Mucosa of stomach (tissue), 1 donor: ENCODE data around the gene DENND11.
"Not testable (repeated sequence)": the region's sequence is repeated elsewhere in the genome, so short reads cannot be mapped to it uniquely, and the experiment has no call there.

Source experiments
- H3K27me3 ChIP-seq: one replicate; pipeline ENCODE4 v1.7.0; 2013; ENCODE audit warnings: mild to moderate bottlenecking, low read length; ENCODE audit not compliant: control insufficient read depth, insufficient read depth
- H3K36me3 ChIP-seq: one replicate; pipeline ENCODE4 v1.7.0; 2013; ENCODE audit warnings: low read length; ENCODE audit not compliant: control insufficient read depth, insufficient read depth
- H3K4me1 ChIP-seq: one replicate; pipeline ENCODE4 v1.7.0; 2013; ENCODE audit warnings: mild to moderate bottlenecking, low read length; ENCODE audit not compliant: control insufficient read depth, insufficient read depth
- H3K4me3 ChIP-seq: one replicate; pipeline ENCODE4 v1.7.0; 2013; ENCODE audit warnings: low read length
- H3K9ac ChIP-seq: one replicate; pipeline ENCODE4 v1.7.0; 2013; ENCODE audit warnings: mild to moderate bottlenecking, low read length, moderate library complexity
- H3K9me3 ChIP-seq: one replicate; pipeline ENCODE4 v1.7.0; 2013; ENCODE audit warnings: mild to moderate bottlenecking, low read length, moderate library complexity; ENCODE audit not compliant: control insufficient read depth
- donor health status: Pancreatic carcinoma.

Gene DENND11

DNA sequence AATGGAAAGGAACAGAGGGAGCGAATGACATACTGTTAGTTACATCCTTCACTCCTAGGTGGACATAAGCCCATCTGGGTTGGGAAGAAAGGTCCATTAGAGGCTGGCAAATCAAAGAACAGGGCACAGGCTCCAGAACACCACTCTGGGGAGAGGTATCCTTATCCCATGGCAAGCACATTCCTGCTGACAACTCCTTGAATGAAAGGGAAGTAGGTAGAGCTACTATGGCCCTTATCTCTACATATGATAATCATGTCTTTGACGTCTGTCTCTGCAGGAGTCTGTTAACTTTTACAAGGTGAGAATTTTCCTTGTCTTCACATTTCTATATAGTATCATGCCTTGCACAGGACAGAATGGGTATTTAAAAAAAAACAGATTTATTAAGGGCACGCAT lies 10.4 kb downstream of the DENND11 start:
- H3K9me3 ChIP-seq = no peaks in the 10 kb centered on the region
- peaks cover 23% of the 10 kb centered on the region for H3K4me1 ChIP-seq
- H3K27me3 ChIP-seq = no peaks in the 10 kb centered on the region
- H3K4me3 ChIP-seq = no peak overlapping the region
- H3K9ac ChIP-seq = no peak overlapping the region
- no peaks in the 10 kb centered on the region for H3K36me3 ChIP-seq

DNA sequence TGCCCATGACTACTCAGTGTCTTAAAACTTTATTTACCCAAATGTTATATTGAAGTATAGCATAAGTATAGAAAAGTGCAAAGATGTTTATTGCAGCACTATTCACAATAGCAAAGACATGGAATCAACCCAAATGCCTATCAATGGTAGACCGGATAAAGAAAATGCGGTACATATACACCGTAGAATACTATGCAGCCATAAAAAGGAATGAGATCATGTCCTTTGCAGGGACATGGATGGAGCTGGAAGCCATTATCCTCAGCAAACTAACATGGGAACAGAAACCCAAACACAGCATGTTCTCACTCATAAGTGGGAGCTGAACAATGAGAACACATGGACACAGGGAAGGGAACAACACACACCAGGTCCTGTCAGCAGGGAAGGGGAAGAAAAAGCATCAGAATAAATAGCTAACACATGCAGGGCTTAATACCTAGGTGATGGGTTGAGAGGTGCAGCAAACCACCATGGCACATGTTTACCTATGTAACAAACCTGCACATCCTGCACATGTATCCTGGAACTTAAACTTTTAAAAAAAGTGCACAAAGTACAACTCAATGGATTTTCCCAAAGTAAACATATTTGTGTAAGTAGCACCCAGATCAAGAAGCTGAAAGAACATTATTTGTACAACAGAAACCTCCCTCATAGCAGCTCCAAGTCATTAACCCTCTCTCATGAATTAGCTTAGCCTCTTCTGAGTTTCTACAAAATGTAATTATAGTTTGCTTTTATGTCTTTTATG lies 12.7 kb downstream of the DENND11 start:
- not testable (repeated sequence) for H3K9ac ChIP-seq, H3K36me3 ChIP-seq, H3K4me1 ChIP-seq, H3K4me3 ChIP-seq, H3K27me3 ChIP-seq, H3K9me3 ChIP-seq

DNA sequence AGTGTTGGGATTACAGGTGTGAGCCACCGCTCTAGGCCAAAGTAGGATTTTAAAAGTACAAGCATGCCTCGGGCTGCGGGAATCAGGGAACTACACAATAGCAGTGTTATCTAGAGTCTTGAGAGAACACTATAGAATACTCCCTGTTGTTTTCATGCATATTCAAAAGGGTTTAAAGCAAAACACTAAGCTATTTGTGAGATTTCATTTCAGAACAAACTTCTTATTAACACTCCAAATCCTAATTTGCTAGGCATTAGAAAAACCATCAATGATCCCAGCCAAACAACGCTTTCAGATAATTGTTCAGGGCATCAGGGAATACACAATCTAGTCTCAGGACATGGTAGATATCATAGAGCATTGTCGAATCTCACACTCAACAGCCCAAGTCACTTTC lies 13.9 kb downstream of the DENND11 start:
- H3K36me3 ChIP-seq = no peaks in the 10 kb centered on the region
- no peaks in the 10 kb centered on the region for H3K4me1 ChIP-seq
- H3K4me3 ChIP-seq = no peak overlapping the region
- no peaks in the 10 kb centered on the region for H3K27me3 ChIP-seq
- H3K9ac ChIP-seq = no peak overlapping the region
- no peaks in the 10 kb centered on the region for H3K9me3 ChIP-seq

DNA sequence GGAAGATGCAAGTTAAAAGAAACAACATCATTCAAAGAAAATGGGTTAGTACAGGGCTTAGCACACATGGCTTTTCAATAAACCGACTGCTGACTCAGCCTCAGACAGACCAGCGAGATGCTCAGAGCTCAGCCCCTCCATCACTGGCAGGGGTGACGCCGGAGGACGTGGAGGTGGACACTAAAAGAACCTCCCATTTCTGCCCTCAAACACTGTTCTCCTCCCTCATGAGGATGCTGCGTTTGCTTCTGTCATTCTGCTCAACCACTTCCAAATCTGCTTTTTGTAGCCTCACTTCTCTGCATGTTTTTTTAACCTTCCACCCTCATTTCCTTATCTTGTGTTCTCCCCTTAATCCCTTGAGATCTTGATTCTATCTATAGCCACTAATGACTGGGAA lies 15.3 kb downstream of the DENND11 start:
- H3K36me3 ChIP-seq = peaks cover 7% of the 10 kb centered on the region
- no peak overlapping the region for H3K4me3 ChIP-seq
- H3K9me3 ChIP-seq = no peaks in the 10 kb centered on the region
- H3K9ac ChIP-seq = no peak overlapping the region
- no peaks in the 10 kb centered on the region for H3K4me1 ChIP-seq
- no peaks in the 10 kb centered on the region for H3K27me3 ChIP-seq

DNA sequence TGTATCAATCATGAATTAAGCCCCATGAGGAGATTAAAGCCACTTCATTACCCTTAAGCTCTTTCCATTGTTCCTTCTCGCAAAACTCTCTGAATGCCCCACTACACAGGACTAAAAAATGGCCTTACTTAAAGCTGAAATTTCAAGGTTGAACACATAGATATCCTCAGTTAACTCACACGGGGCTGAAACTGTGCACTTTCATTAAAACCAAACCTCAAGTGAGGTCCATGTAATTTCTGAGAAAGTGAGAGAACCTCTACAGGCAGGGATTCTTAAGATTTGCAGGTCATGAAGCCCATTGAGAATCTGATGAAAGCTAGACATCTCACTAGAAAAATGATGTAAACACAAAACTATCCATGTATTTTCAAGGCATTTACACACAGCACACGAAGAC lies 15.9 kb downstream of the DENND11 start:
- Histone ChIP-seq H3K9ac (no peak overlapping the region), H3K36me3 (peaks cover 9% of the 10 kb centered on the region), H3K4me3 (no peak overlapping the region), H3K9me3 (no peaks in the 10 kb centered on the region), H3K4me1 (no peaks in the 10 kb centered on the region), H3K27me3 (no peaks in the 10 kb centered on the region)

DNA sequence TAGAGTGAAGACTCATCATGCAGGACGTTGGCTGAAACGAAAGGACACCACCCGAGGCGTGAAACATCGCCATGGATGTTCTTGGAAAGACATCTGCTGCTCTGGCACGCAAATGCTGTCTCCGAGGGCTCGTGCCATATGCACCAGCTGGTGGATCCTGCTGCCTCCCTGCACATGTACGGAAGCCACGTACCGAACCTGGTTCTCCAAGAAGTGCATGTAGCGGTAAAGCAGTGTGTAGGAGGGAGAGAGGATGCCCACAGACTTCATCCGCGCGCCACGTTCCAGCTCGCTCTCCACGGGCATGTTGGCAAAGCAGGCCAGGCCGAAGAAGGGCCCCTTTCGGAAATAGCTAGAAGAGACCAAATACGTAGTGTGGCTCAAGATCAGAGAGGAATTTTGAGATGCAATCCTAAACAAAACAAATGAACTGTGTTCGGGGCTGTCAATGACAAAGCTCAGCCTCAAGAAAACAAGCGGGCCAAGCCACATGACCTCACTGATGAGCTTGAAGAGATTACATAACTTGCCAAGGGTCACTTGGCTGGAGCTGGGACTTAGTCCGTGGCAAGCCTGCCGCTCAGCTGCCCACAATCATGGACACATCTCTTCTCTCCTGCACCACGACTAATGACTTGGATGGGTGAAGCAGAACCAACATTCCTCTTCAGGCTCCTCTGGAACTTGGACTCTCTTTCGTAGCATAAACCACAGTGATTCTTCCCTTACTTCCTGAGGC lies 16.5 kb downstream of the DENND11 start:
- no peaks in the 10 kb centered on the region for H3K9me3 ChIP-seq
- H3K4me1 ChIP-seq = no peaks in the 10 kb centered on the region
- peaks cover 12% of the 10 kb centered on the region for H3K36me3 ChIP-seq
- H3K9ac ChIP-seq = no peak overlapping the region
- H3K4me3 ChIP-seq = no peak overlapping the region
- H3K27me3 ChIP-seq = no peaks in the 10 kb centered on the region

DNA sequence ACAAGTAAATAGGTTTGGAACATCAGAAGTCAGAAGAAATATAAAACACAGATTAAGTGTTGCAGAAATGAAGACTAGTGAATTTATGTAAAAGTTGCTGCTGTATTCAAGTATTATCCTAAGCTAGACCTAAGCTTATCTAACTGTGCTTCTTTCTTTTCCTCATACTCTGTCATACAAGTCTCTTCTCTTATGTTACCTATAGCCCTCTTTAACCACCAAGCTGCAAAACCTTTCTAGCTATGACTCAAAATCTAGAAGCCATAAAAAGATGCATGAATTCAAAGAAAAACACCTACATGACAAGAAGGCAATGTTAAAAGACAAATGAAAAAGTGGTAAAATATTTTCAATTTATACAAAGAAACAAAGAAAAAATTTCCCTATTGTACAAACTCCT lies 23.0 kb downstream of the DENND11 start:
- Histone ChIP-seq H3K9me3 (no peaks in the 10 kb centered on the region), H3K36me3 (peaks cover 12% of the 10 kb centered on the region), H3K4me3 (no peak overlapping the region), H3K4me1 (peaks cover 14% of the 10 kb centered on the region), H3K27me3 (no peaks in the 10 kb centered on the region), H3K9ac (no peak overlapping the region)

DNA sequence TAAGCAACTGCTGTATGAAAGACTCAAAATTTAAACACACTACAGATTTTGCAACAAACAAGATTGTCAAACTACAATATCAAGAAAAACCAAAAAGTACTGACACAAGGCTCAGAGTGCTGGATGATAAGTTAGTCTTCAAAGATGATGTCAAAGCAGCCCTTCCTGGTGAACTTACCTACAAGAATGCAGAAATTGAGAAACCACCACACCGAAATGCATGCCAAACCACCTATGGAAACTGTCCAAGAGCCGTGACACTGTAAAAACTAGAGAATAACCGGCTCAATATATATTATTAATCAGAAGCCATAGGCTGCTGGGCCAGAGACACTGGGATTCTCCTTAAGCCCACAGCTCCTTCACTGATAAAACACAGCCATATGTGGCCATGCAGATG lies 25.3 kb downstream of the DENND11 start:
- peaks cover 5% of the 10 kb centered on the region for H3K36me3 ChIP-seq
- peaks cover 16% of the 10 kb centered on the region for H3K4me1 ChIP-seq
- H3K9me3 ChIP-seq = no peaks in the 10 kb centered on the region
- no peaks in the 10 kb centered on the region for H3K27me3 ChIP-seq
- no peak overlapping the region for H3K9ac ChIP-seq
- no peak overlapping the region for H3K4me3 ChIP-seq

DNA sequence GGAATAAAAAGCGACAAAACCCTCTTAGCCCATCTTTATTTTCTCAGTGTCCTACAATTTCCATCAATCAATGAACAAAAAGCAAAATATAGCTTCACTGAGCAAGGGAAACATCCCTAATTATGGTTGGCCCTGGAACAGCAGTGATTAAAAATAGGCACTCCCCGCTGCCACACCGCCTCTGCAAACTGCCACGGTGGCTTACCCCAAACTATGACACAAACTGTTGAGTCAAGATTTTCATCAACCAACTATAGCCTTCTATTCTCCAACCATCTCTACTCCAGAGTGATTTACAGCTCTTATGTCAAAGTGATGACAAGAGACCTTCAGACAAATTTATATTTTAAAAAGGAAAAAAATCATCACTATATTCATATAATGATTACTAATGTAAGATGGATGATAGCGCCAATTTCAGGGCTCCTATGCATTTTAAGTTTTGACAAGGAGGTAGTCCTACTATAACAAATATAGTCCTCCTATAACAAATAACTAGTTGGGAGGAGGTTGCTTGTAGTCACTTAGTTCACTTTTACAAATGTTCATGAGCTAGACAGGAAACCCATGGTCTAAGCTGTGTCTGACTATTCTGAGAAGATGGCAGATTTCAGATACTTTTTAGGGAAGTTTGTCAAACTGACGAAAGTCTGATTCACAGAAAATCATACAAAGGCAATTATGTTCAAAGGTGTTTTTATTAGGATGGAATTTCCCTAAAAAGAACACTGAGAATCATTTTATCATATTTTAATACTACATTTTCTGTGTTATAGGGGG lies 26.3 kb downstream of the DENND11 start:
- peaks cover 16% of the 10 kb centered on the region for H3K4me1 ChIP-seq
- H3K9me3 ChIP-seq = no peaks in the 10 kb centered on the region
- no peak overlapping the region for H3K4me3 ChIP-seq
- no peaks in the 10 kb centered on the region for H3K36me3 ChIP-seq
- no peaks in the 10 kb centered on the region for H3K27me3 ChIP-seq
- H3K9ac ChIP-seq = no peak overlapping the region

DNA sequence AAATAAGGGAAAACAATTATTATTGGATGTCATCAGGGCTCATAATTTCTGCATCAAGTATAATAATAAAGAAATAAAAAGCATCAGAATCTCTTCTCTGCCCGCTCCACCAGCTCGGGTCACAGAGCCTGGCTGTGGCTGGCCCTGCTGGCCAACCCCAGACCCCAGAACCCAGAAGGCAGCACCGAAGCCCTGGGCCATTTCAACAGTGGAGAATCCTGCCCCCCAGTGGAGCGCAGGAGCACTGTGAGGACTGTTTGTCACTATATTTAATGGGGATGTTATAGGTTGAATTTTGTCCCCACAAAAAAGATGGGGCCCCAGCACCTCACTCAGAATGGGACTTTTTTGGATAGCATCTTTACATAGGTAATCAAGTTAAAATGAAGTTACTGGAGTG lies 27.3 kb downstream of the DENND11 start:
- Histone ChIP-seq H3K27me3 (no peaks in the 10 kb centered on the region), H3K36me3 (no peaks in the 10 kb centered on the region), H3K4me1 (peaks cover 16% of the 10 kb centered on the region), H3K9ac (no peak overlapping the region), H3K4me3 (no peak overlapping the region), H3K9me3 (no peaks in the 10 kb centered on the region)

DNA sequence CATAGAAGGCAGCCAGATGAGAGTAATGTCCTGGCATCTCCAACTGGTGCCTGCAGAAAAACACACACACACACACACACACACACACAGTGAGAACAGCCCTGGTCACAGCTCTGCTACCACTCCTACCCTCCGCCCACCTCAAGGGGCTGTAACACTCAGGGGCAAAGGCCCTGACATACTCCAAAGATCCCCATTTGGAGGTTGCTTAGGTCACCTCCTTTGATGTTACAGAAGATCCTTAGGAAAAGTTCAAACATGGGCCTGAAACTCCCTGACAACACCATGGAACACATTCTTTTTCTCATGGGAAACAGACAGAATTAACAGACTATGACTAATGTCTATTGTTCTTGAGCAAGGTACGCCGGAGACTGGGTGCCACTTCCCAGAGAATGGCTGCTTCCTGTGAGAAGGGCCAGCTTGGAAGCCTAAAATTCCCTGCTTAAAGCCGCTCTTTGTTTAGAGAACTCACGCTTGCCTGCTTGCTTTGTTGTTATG lies 27.7 kb downstream of the DENND11 start:
- no peak overlapping the region for H3K4me3 ChIP-seq
- H3K9me3 ChIP-seq = no peaks in the 10 kb centered on the region
- no peaks in the 10 kb centered on the region for H3K27me3 ChIP-seq
- H3K36me3 ChIP-seq = no peaks in the 10 kb centered on the region
- H3K9ac ChIP-seq = no peak overlapping the region
- H3K4me1 ChIP-seq = peaks cover 16% of the 10 kb centered on the region

DNA sequence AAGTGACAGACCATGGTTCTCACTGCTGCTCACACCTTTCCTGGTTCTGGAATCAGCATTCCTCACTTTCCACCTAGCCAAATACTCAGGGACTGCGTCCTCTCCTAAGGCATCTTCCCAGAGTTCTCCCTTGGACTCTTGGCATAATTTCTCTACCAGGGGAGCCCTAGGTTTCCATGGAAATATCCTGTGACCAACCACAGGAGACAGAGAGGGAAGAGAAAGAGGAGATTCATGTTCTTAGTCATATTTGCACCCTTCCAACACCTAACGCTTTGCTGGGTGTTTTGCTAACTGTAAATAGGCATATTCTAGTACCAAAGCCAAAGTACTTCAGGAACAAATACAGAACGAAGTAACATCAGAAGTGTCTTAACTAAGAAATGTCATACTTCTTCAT lies 28.6 kb downstream of the DENND11 start:
- no peaks in the 10 kb centered on the region for H3K27me3 ChIP-seq

More for the DNA sequence above, 28.6 kb downstream of the DENND11 start:
- H3K9ac ChIP-seq = no peak overlapping the region
- no peaks in the 10 kb centered on the region for H3K9me3 ChIP-seq
- H3K4me1 ChIP-seq = peaks cover 16% of the 10 kb centered on the region
- no peak overlapping the region for H3K4me3 ChIP-seq
- H3K36me3 ChIP-seq = no peaks in the 10 kb centered on the region
